MM.1S (cell line): ENCODE measurements around the gene LHCGR.
"Not testable (repeated sequence)": the region's sequence is repeated elsewhere in the genome, so short reads cannot be mapped to it uniquely, and the experiment has no call there.

ENCODE experiments used
- EZH2 ChIP-seq: fragments of 300-600 bp; sonication (generic); optimal IDR thresholded peaks from 2 replicates; pipeline ENCODE3; 2017; ENCODE audit warnings: low read depth, mild to moderate bottlenecking, antibody characterized with exemption, low read length, mixed read lengths
- TF ChIP-seq, protein P1 (sequence below): fragments of 300-600 bp; sonication (generic); IDR thresholded peaks from 2 replicates; pipeline ENCODE4 v1.5.1; 2016; ENCODE audit warnings: antibody characterized with exemption, low read length, mixed read lengths

DNA sequence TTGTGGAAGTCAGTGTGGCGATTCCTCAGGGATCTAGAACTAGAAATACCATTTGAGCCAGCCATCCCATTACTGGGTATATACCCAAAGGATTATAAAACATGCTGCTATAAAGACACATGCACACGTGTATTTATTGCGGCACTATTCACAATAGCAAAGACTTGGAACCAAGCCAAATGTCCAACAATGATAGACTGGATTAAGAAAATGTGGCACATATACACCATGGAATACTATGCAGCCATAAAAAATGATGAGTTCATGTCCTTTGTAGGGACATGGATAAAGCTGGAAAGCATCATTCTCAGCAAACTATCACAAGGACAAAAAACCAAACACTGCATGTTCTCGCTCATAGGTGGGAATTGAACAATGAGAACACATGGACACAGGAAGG lies 16.3 kb downstream of the LHCGR start:
- TF ChIP-seq, protein P1, sequence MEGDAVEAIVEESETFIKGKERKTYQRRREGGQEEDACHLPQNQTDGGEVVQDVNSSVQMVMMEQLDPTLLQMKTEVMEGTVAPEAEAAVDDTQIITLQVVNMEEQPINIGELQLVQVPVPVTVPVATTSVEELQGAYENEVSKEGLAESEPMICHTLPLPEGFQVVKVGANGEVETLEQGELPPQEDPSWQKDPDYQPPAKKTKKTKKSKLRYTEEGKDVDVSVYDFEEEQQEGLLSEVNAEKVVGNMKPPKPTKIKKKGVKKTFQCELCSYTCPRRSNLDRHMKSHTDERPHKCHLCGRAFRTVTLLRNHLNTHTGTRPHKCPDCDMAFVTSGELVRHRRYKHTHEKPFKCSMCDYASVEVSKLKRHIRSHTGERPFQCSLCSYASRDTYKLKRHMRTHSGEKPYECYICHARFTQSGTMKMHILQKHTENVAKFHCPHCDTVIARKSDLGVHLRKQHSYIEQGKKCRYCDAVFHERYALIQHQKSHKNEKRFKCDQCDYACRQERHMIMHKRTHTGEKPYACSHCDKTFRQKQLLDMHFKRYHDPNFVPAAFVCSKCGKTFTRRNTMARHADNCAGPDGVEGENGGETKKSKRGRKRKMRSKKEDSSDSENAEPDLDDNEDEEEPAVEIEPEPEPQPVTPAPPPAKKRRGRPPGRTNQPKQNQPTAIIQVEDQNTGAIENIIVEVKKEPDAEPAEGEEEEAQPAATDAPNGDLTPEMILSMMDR, result not testable (repeated sequence)
- TF ChIP-seq EZH2, result not testable (repeated sequence)
